GM13976 (cell line): ENCODE measurements around the gene GATD1.
A peak's percentile ranks its signal among the peaks of the same experiment; 100 is the strongest.

Experiments used
- DNase-seq: peaks from one replicate; pipeline ENCODE4 v3.0.0; 2012; ENCODE audit warnings: low spot score
- in situ Hi-C: fragments of 300-500 bp; cut with MboI; formaldehyde crosslinking; loops from one replicate; pipeline ENCODE4 v1.12.0; 2022; ENCODE audit warnings: low sequenced_read_pairs, mixed read lengths, inconsistent platforms; ENCODE audit not compliant: unreplicated experiment
- TF ChIP-seq, protein P1 (sequence below): IDR thresholded peaks from 2 replicates; pipeline ENCODE4 v1.5.1; 2012; ENCODE audit warnings: borderline replicate concordance, mild to moderate bottlenecking; ENCODE audit not compliant: insufficient read depth; ENCODE audit errors: extremely low read depth, missing control alignments, control extremely low read depth

The GATD1 gene

DNA sequence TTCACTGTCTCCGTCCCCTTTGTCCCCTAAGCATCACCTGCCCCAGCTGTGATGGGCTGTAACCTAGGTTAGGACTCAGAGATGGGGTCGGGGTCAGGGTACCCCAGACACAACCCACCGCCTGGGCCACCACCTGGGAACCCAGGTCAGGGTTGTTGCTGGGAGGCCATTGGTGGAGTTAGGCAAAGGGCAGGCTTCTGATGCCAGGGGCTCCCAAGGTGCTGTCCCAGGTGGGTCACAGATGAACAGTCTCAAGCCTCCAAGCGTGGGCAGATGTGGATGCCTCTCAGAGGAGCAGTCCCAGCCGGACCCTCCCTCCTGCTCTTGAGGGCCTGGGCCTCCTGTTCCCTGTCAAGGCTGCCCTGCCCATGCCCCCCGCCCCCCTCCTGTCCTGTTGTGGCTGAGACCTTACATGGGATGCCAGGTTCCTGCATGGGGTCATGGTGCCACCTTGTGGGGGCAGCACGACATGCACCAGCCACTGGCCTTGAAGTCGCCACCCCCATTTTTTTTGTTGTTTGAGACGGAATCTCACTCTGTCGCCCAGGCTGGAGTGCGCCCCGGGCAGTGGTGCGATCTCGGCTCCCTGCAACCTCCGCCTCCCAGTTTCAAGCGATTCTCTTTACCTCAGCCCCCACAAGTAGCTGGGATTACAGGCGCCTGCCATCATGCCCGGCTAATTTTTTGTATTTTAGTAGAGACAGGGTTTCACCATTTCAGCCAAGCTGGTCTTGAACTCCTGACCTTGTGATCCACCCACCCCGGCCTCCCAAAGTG is 12.1 kb downstream of the GATD1 start:
- TF ChIP-seq, protein P1, sequence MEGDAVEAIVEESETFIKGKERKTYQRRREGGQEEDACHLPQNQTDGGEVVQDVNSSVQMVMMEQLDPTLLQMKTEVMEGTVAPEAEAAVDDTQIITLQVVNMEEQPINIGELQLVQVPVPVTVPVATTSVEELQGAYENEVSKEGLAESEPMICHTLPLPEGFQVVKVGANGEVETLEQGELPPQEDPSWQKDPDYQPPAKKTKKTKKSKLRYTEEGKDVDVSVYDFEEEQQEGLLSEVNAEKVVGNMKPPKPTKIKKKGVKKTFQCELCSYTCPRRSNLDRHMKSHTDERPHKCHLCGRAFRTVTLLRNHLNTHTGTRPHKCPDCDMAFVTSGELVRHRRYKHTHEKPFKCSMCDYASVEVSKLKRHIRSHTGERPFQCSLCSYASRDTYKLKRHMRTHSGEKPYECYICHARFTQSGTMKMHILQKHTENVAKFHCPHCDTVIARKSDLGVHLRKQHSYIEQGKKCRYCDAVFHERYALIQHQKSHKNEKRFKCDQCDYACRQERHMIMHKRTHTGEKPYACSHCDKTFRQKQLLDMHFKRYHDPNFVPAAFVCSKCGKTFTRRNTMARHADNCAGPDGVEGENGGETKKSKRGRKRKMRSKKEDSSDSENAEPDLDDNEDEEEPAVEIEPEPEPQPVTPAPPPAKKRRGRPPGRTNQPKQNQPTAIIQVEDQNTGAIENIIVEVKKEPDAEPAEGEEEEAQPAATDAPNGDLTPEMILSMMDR: peak; percentile 77
- DNase-seq: peak; percentile 77
- in situ Hi-C loops: no loop called here

DNA sequence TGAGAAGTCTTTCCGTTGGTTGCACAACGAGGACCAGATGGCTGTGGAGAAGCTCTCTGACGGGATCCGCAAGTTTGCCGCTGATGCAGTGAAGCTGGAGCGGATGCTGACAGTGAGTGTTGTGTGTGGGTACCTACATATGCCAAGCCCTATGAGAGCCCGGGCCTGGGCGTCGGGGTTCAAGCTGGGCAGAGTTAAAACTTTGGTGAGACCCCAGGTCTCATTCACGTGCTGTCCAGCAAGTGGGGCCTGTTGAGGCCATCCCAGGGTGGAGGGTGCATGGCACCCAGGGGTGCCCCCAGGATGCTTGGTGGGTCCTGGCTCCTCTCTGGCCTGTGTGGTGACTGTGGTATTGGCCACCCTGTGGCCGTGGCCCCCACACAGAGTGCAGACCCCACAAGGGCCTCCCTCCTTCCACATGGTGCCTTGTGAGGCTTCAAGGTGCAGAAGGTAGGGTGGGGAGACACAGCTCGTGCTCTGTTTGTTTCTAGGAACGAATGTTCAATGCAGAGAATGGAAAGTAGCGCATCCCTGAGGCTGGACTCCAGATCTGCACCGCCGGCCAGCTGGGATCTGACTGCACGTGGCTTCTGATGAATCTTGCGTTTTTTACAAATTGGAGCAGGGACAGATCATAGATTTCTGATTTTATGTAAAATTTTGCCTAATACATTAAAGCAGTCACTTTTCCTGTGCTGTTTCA is 12.8 kb downstream of the GATD1 start:
- TF ChIP-seq, protein P1: no peak
- in situ Hi-C loops: no loop called here
- DNase-seq: no peak

DNA sequence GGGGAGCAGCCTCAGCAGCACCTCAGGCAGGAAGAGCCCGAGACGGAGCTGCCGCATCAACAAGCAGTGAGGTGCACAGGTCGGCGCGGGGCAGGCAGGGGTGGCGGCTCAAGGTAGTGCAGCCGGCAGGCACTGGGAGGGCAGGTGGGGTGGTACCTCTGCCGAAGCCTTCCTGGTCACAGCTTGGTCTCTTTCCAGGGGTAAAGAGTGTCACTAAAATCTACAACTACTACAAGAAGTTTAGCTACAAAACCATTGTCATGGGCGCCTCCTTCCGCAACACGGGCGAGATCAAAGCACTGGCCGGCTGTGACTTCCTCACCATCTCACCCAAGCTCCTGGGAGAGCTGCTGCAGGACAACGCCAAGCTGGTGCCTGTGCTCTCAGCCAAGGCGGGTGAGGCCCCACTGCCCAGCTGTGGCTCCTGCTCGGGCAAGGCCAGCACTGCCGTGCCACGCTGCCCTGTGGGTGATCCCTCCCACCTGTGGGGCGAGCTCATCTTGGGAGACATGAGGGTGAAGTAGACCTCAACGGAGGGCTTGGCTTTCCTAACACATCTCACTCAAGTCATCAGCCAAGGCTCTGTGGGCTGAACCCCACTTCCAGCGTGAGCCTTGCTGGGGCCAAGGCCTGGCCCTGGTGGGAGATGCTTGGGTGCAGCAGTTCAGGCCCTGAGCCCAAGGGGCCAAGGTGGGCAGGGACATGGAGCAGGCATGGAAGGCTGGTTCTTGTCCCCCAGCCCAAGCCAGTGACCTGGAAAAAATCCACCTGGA is 13.6 kb downstream of the GATD1 start:
- no peak for DNase-seq
- in situ Hi-C loops: no loop called here

DNA sequence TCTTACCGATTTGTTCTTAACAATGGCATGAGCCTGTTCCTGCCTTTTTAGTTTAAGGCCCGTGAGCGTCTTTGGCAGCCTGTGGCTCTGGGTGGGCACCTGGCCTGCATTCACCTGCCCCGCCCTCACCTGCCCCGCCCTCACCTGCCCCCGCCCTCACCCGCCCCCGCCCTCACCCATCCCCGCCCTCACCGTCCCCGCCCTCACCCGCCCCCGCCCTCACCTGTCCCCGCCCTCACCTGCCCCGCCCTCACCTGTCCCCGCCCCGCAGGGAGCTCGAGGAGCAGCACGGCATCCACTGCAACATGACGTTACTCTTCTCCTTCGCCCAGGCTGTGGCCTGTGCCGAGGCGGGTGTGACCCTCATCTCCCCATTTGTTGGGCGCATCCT is 14.2 kb downstream of the GATD1 start:
- DNase-seq: no peak
- in situ Hi-C loops: no loop called here
- TF ChIP-seq, protein P1: no peak

More for the DNA sequence above, 13.6 kb downstream of the GATD1 start:
- TF ChIP-seq, protein P1: no peak

DNA sequence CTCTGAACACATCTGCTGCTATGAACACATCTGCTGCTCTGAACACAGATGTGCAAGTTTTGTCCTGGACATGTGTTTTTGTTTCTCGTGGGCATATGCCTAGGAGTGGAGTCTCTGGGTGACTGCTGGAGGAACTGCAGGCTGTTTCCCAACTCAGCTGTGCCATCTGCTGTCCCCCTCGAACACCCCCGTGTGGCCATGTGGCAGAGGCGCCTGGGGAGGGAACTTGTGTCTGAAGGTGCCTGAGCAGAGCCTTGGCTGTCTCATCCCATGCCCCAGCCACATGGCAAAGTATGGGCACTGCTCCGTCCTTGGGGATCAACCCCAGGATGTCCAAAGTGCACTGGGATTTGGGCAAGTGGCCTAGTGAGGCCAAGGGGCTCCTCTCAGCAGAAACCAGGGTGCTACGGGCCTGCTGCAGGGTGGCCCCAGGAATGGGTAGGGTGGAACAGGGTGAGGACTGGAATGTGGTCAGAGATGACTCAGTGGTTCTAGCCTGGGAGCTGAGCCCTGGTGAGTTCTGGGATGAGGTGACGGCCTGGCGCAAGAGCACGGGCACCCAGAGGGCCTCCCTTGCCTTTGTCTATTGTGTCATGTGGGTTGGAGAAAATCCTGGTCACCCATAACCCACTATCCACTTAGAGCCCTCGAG is 14.7 kb downstream of the GATD1 start:
- no peak for DNase-seq
- in situ Hi-C loops: no loop called here
- TF ChIP-seq, protein P1: no peak

DNA sequence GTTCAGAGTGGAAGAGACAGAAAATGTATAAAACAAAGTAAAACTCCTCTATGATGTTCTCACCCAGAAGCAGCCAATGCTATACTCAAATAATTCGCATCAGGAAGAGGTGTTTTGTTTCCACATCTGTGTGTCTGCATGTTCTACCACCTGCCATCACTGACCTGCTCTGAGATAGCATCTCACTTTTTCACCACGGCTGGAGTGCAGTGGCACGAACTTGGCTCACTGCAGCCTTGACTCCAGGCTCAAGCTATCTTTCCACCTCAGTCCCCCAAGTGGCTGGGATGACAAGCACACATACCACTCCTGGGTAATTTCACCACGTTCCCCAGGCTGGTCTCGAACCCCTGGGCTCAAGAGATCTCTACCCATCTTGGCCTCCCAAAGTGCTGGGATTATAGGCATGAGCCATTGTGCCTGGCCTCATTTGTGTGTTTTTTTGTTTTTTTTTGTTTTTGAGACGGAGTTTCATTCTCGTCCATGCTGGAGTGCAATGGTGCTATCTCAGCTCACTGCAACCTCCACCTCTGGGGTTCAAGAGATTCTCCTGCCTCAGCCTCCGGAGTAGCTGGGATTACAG is 15.7 kb downstream of the GATD1 start:
- in situ Hi-C loops: no loop called here
- DNase-seq: no peak
- TF ChIP-seq, protein P1: no peak
